Body of pancreas (tissue), 4 donors: ENCODE measurements around the gene TRAIP.

Source experiments
- POLR2A ChIP-seq, 3 donors: fragments of 450-650 bp; IDR thresholded peaks; one replicate each; pipeline ENCODE4 v1.6.1; 2016; ENCODE audit warnings: antibody characterized with exemption in 3 of 3, mild to moderate bottlenecking in 2 of 3
- TF ChIP-seq, protein P1 (sequence below), 7 experiments: fragments of 450-650 bp in 4 of 7; fragments of 200-600 bp in 3 of 7; sonication (generic) in 3 of 7; IDR thresholded peaks; one replicate each; pipeline ENCODE4 v1.5.1; 2016 to 2019; ENCODE audit warnings: antibody characterized with exemption in 7 of 7

DNA sequence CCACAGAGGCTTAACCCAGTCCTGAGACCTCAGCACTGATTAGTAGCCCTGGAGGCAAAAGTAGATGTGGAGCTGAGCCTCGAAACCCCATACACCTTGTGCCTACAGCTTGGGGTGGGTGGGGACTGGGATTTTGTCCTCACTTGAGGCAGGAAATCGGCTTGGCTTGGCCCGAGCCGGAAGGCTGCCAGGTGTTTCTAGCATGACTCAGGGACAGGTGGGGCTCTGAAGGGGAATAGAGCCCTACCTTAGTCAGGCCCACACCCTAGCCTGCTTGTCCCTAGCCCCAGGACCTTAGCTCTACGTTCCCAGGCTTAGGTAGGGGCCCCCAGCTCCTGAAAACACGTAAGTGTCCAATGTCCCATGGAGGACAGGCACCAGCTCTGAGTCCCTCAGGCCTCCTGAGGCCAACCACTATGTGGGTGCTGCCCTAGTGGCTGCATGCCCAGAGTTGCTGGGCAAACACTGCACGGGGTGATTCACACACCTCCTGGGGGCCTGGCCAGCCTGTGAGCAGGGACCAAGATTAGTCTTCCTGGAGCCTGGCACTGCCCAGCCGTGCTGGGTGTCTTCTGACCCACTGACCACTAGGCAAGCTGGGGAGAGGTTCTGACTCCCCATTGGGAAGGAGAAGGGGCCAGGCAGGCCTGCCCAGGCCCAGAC, 44.3 kb upstream of the TRAIP start:
- peak; percentile 29 to 55 (median 48) for TF ChIP-seq POLR2A (IDR thresholded peaks at IDR 0.05)
- TF ChIP-seq, protein P1, sequence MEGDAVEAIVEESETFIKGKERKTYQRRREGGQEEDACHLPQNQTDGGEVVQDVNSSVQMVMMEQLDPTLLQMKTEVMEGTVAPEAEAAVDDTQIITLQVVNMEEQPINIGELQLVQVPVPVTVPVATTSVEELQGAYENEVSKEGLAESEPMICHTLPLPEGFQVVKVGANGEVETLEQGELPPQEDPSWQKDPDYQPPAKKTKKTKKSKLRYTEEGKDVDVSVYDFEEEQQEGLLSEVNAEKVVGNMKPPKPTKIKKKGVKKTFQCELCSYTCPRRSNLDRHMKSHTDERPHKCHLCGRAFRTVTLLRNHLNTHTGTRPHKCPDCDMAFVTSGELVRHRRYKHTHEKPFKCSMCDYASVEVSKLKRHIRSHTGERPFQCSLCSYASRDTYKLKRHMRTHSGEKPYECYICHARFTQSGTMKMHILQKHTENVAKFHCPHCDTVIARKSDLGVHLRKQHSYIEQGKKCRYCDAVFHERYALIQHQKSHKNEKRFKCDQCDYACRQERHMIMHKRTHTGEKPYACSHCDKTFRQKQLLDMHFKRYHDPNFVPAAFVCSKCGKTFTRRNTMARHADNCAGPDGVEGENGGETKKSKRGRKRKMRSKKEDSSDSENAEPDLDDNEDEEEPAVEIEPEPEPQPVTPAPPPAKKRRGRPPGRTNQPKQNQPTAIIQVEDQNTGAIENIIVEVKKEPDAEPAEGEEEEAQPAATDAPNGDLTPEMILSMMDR (IDR thresholded peaks at IDR 0.05) = peak in 3 of 7 experiments; percentile 24 to 36 (median 35)
